ENCODE data around the gene SLC2A13.
"Not testable (repeated sequence)": the region's sequence is repeated elsewhere in the genome, so short reads cannot be mapped to it uniquely, and the experiment has no call there.

The SLC2A13 gene

DNA sequence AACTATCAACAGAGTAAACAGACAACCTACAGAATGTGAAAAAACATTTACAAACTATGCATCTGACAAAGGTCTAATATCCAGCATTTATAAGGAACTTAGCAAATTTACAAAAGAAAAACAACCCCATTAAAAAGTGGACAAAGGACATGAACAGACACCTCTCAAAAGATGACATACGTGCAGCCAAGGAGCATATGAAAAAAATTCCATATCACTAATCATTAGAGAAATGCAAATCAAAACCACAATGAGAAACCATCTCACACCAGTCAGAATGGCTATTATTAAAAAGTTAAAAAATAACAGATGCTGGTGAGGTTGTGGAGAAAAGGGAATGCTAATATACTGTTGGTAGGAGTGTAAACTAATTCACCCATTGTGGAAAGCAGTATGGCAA is 257.7 kb downstream of the SLC2A13 start:
- DNase-seq: not testable (repeated sequence)

DNA sequence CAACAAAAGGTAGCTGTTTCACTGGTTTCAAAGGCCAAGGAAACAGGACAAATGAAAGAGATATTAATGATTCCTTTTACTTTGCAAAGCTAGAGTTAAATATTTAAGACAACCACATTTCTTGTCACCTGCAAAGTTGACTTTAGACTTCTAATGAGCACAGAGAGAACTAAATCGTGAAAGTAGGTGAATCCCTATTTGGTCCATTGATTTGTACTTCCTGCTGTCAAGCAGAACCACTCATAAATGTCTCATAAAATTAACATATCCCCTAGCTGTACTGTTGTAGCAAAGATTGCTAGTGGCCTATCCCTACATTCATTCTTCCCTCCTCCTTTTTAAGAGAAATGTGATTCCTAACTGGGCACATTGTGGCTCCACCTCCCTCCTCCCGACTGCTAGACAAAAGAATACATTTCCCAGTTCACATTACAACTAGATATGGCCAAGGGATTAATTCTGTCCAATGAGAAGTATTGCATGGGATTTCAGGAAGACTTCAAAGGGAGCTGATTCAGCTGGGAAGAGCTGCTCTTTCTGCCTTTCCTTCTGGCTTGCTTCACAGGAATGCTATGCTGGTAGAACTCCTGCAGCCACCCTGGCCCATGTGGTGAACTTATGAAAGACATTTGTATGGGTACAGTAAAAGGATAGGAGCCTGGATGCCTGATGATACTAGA is 258.8 kb downstream of the SLC2A13 start:
- no peak for DNase-seq

DNA sequence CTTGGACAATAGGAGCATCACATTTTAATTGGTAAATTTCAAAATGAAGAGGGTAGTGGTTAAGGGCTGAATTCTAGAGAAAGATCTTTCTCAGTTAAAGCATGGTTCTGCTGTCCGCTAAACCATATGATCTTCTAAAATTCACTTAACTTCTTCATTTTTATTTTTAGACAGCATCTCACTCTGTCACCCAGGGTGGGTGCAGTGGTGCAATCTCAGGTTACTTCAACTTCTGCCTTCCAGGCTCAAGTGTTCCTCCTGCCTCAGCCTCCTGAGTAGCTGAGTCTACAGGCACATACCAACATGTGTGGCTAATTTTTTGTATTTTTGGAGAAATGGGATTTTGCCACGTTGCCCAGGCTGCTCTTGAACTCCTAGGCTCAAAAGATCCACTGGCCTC is 259.6 kb downstream of the SLC2A13 start:
- peak in 1 of 2 donors; percentile 11 for DNase-seq

DNA sequence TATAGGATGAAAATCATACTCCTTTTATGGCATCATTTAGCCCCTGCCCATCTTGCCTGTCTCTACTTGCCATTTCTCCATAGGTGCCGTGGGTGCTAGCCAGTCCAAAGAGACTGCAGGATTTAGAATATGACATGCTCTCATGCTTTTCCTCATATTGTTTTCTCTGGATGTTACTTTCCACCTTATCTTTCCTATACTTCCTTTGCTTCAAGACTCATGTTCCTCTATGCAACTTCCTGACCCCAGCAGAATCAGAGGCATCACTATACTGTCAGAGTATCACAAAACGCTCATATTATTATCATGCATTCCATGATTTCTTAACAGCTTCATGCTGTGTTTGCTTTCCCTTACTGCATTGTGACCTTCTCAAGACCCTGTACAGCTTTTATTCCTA is 265.5 kb downstream of the SLC2A13 start:
- DNase-seq: no peak

GRCh38 chr12:39839072-39839471 is 266.8 kb downstream of the SLC2A13 start:
- no peak for DNase-seq

DNA sequence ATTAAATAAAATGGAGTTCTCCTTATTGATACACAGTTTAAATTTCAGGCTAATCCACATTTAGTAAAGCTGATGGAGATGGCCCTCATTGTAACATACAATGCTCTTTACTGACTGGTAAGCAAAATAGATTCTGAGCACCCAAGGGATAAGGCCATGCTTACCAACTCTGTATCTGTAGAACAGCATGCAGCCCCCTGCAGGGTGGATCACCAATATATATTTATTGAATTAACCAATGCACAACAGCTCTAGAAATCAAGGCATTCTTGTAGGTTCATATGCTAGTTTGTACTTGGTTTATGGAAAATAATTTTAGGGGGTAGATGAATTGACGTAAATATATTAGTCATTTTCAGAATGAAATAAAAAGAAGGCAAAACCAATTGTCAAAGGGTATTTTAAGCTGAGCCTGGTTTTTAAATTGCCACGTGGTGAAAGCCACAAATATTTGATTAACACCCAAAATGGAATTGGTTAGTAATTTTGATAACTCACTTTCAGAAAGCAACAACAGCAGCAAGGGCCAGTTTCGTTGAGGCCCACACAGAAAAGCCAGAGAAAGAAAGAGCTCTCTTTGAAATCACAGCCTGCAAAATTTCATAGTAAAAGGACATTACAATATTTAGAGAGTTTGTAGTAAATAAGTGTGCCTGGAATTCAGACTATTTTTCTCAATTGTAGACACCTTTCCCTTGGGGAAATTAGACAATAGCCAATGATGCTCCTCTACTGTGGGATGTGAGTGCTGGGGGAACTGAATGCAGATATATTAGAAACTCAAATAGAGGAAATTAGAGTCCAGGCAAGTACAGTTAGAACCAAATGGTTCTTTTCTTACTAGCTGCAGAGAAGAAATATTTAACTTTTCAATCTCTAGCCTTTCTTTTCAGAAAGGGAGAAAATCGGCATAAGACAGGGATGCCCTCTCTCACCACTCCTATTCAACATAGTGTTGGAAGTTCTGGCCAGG is 270.1 kb downstream of the SLC2A13 start:
- DNase-seq: no peak

- no peak for DNase-seq
These were observed 274.1 kb downstream of the SLC2A13 start for GRCh38 chr12:39831587-39832315.

GRCh38 chr12:39830852-39831520 is 274.9 kb downstream of the SLC2A13 start:
- no peak for DNase-seq

GRCh38 chr12:39830171-39830570 is 275.7 kb downstream of the SLC2A13 start:
- no peak for DNase-seq

GRCh38 chr12:39824505-39825212 is 281.2 kb downstream of the SLC2A13 start:
- no peak for DNase-seq

- DNase-seq: no peak
These were observed 289.2 kb downstream of the SLC2A13 start for GRCh38 chr12:39816671-39817185.

DNA sequence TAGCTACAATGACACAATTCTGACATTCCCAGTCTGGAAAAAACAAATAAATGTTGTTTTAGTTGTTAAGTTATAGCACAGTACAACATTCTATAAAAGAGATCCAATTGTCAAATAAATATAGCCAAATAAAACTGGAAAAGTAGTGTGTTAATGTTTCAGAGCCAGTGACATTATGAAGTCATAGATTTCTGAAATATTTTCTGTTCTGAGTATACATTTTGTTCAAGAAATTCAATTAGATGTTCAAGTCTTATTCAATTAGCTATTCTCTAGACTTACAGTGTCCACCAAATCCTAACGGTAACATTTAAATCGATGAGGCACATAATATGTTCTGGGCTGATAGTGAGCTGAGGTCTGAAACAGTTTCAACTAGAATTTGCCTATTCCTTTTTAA is 290.1 kb downstream of the SLC2A13 start:
- DNase-seq: no peak

DNA sequence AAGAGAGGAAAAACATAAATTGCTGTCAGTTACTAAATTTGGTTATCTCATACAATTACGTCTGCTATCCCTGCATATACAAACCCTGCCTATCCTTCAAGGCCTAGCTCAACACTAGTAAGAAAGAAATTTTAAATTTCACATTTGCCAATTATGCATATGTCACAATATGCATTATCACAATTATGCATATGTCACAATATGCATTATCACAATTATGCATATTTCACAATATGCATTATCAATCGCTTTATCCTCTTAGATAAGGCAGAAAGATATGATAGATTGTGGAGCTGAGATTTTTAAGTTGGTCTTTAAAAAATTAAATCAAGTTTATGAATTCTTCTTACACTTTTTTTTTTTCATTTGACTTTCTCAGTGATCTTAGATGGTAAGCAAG is 291.3 kb downstream of the SLC2A13 start:
- no peak for DNase-seq

DNA sequence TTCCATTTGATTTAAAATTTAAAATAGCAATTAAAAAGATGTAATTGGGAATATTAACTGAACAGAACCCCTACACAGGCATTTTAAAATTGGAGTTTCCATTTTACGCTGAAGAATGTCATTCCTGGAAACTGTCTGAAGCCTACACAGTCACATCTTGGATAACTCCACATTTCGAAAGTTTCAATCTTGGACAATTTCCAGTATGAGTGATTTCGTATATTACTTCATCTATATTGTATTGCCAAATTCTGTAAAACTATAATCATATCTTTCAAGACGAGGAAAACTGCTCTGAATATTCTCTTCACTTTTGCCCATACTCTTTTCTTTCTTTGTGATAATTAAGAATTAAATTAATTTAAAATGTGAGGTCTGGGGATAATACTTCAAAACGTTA is 292.1 kb downstream of the SLC2A13 start:
- DNase-seq: no peak

- DNase-seq: not testable (repeated sequence)
These were observed 293.4 kb downstream of the SLC2A13 start for GRCh38 chr12:39812456-39812855.

- DNase-seq: no peak
These were observed 298.8 kb downstream of the SLC2A13 start for GRCh38 chr12:39807043-39807442.

DNA sequence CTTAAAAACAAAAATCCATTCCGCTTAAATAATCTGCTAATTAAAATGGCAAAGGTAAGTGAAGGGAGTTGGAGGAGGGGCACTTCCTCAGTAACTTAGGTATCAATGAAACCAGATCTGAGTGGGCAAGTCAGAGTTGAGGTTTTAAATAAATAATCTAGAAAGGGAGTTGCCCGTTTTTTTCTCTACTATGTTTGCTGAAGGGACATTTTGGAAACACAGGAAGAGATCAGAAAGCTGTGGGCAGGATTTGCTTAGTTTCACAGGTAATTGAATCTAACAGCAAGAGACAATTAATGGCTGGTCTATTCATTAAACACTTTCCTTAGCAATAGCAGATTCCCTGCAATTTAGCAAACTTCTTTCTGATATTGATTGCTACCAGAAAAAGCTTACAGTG is 300.2 kb downstream of the SLC2A13 start:
- DNase-seq: no peak

DNA sequence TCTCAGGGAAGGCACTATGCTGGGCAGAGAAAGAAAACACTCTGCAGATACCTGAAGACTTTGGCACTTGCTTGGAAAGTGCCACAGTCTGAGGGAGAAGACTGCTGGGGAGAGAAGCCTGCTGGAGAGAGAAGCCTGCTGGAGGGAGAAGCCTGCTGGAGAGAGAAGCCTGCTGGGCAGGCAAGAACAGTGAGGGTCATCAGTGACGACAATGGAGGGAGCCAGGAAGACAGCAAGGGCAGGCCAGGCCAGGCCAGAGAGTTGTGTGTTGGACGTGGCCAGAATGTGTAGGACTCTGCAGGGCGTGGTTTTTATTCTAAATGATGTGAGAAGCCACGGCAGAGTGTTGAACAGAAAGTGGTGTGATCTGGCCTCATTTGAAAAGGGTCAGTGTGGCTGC is 301.0 kb downstream of the SLC2A13 start:
- no peak for DNase-seq

GRCh38 chr12:39804479-39804878 is 301.4 kb downstream of the SLC2A13 start:
- no peak for DNase-seq

GRCh38 chr12:39803151-39803550 is 302.7 kb downstream of the SLC2A13 start:
- no peak for DNase-seq

GRCh38 chr12:39798977-39799376 is 306.9 kb downstream of the SLC2A13 start:
- no peak for DNase-seq

DNA sequence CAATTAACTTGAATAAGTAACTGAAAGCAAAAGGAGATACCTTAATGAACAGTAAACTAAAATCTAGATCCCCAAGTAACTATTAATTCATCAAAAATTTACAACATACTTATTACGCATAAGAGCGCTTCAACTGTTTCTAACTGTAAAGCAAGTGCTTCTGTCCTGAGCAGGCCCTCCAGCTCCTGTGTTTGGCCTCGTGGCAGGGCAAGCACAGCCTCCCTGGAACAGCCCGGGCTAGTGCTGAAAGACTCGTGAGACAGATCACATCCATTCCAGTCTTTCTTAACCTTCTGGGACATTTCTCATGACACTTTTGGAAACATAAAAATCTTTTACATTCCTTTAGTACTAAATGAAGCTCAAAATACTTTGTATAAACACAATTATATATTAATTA is 307.5 kb downstream of the SLC2A13 start:
- no peak for DNase-seq

Data from CD4-positive, alpha-beta T cell treated with Interleukin-4 for 1 hour (primary cell).